SK-N-SH treated with all-trans-retinoic acid at 6 μM for 48 hours (cell line): ENCODE data around the gene ZNF549.

ENCODE experiments used
- ATAC-seq: fragments of 200-7000 bp; cut with Tn5 transposase; 3 replicates; pipeline ENCODE4 v1.9.1; 2020; ENCODE audit warnings: mild to moderate bottlenecking, moderate library complexity
- ARNTL ChIP-seq: fragments of 450-650 bp; formaldehyde crosslinking; IDR thresholded peaks from 2 replicates; pipeline ENCODE4 v1.5.0; 2020; ENCODE audit warnings: low read depth, mild to moderate bottlenecking, moderate library complexity, borderline replicate concordance
- BACH2 ChIP-seq: fragments of 250-450 bp; sonication (Bioruptor Pico); IDR thresholded peaks from 2 replicates; pipeline ENCODE4 v1.9.0; 2021; ENCODE audit warnings: mild to moderate bottlenecking, borderline replicate concordance
- CREB5 ChIP-seq: fragments of 250-450 bp; sonication (Bioruptor Pico); IDR thresholded peaks from 2 replicates; pipeline ENCODE4 v1.5.1; 2020; ENCODE audit warnings: low read depth, mild to moderate bottlenecking, moderate library complexity
- CSDC2 ChIP-seq: fragments of 250-450 bp; sonication (Bioruptor Pico); IDR thresholded peaks from 2 replicates; pipeline ENCODE4 v1.5.0; 2020; ENCODE audit warnings: mild to moderate bottlenecking, moderate library complexity
- CSRNP3 ChIP-seq: fragments of 250-450 bp; sonication (Bioruptor Pico); IDR thresholded peaks from 2 replicates; pipeline ENCODE4 v1.5.1; 2021; ENCODE audit warnings: mild to moderate bottlenecking, moderate library complexity
- ESRRG ChIP-seq: fragments of 250-450 bp; sonication (Bioruptor Pico); IDR thresholded peaks from 2 replicates; pipeline ENCODE4 v1.6.1; 2021; ENCODE audit warnings: mild to moderate bottlenecking
- GLIS3 ChIP-seq: fragments of 250-450 bp; sonication (Bioruptor Pico); IDR thresholded peaks from 2 replicates; pipeline ENCODE4 v1.5.0; 2020; ENCODE audit warnings: mild to moderate bottlenecking, moderate library complexity
- ISL1 ChIP-seq: fragments of 250-450 bp; sonication (Bioruptor Pico); IDR thresholded peaks from 2 replicates; pipeline ENCODE4 v2.1.2; 2022; ENCODE audit warnings: mild to moderate bottlenecking, moderate library complexity
- OSR1 ChIP-seq: fragments of 250-450 bp; sonication (Bioruptor Pico); IDR thresholded peaks from 2 replicates; pipeline ENCODE4 v1.8.0; 2022; ENCODE audit warnings: moderate library complexity, mild to moderate bottlenecking, inconsistent platforms
- PATZ1 ChIP-seq: fragments of 250-450 bp; sonication (Bioruptor Pico); IDR thresholded peaks from 2 replicates; pipeline ENCODE4 v1.8.0; 2020; ENCODE audit warnings: mild to moderate bottlenecking, moderate library complexity, borderline replicate concordance
- POU6F1 ChIP-seq: fragments of 250-450 bp; sonication (Bioruptor Pico); IDR thresholded peaks from 2 replicates; pipeline ENCODE4 v1.8.0; 2021; ENCODE audit warnings: low read depth, mild to moderate bottlenecking, moderate library complexity, borderline replicate concordance
- PPARA ChIP-seq: fragments of 250-450 bp; sonication (Bioruptor Pico); IDR thresholded peaks from 2 replicates; pipeline ENCODE4 v1.5.0; 2020; ENCODE audit warnings: mild to moderate bottlenecking, borderline replicate concordance
- RARB ChIP-seq: fragments of 250-450 bp; sonication (Bioruptor Pico); IDR thresholded peaks from 2 replicates; pipeline ENCODE4 v1.8.0; 2021; ENCODE audit warnings: mild to moderate bottlenecking, moderate library complexity
- TCF4 ChIP-seq: fragments of 250-450 bp; sonication (Bioruptor Pico); IDR thresholded peaks from 2 replicates; pipeline ENCODE4 v1.8.0; 2021; ENCODE audit warnings: mild to moderate bottlenecking, moderate library complexity, borderline replicate concordance
- TSHZ2 ChIP-seq: fragments of 250-450 bp; sonication (Bioruptor Pico); IDR thresholded peaks from 2 replicates; pipeline ENCODE4 v1.5.0; 2020; ENCODE audit warnings: mild to moderate bottlenecking, moderate library complexity
- ZC3H10 ChIP-seq: fragments of 250-450 bp; sonication (Bioruptor Pico); IDR thresholded peaks from 2 replicates; pipeline ENCODE4 v1.5.1; 2021; ENCODE audit warnings: mild to moderate bottlenecking, moderate library complexity
- ZFP3 ChIP-seq: fragments of 250-450 bp; sonication (Bioruptor Pico); IDR thresholded peaks from 2 replicates; pipeline ENCODE4 v1.5.0; 2020; ENCODE audit warnings: mild to moderate bottlenecking, moderate library complexity
- ZFP30 ChIP-seq: fragments of 450-650 bp; formaldehyde crosslinking; IDR thresholded peaks from 2 replicates; pipeline ENCODE4 v1.5.0; 2022; ENCODE audit warnings: mild to moderate bottlenecking, moderate library complexity
- ZNF565 ChIP-seq: fragments of 450-650 bp; formaldehyde crosslinking; conservative IDR thresholded peaks from 2 replicates; pipeline ENCODE4 v1.5.0; 2020; ENCODE audit warnings: low read depth, mild to moderate bottlenecking, moderate library complexity
- ZNF70 ChIP-seq: fragments of 450-650 bp; formaldehyde crosslinking; IDR thresholded peaks from 2 replicates; pipeline ENCODE4 v1.5.0; 2020; ENCODE audit warnings: mild to moderate bottlenecking, moderate library complexity
- ZNF8 ChIP-seq: fragments of 450-650 bp; formaldehyde crosslinking; IDR thresholded peaks from 2 replicates; pipeline ENCODE4 v1.5.0; 2020; ENCODE audit warnings: mild to moderate bottlenecking, moderate library complexity

Gene ZNF549

GRCh38 chr19:57559008-57559403 lies 31.9 kb downstream of the ZNF549 start:
- no peak for TF ChIP-seq CSRNP3 (CRISPR knock-in tag)
- TF ChIP-seq ZFP3, result no peak
- no peak for TF ChIP-seq BACH2
- TF ChIP-seq ZNF8 (CRISPR knock-in tag), result no peak
- TF ChIP-seq POU6F1 (CRISPR knock-in tag), result no peak
- TF ChIP-seq PATZ1 (CRISPR knock-in tag), result no peak
- no peak for TF ChIP-seq ZNF70
- no peak for TF ChIP-seq ZNF565 (CRISPR knock-in tag)
- no peak for TF ChIP-seq ISL1
- TF ChIP-seq ZFP30 (CRISPR knock-in tag), result no peak
- no peak for TF ChIP-seq TSHZ2
- no peak for TF ChIP-seq ESRRG (CRISPR knock-in tag)
- TF ChIP-seq ZC3H10, result no peak
- TF ChIP-seq OSR1, result no peak
- no peak for TF ChIP-seq CSDC2 (CRISPR knock-in tag)
- no peak for TF ChIP-seq GLIS3 (CRISPR knock-in tag)
- no peak for TF ChIP-seq TCF4
- TF ChIP-seq ARNTL, result no peak
- TF ChIP-seq CREB5 (CRISPR knock-in tag), result no peak
- TF ChIP-seq, all 23 proteins: peak for 0

GRCh38 chr19:57559404-57560025 lies 32.4 kb downstream of the ZNF549 start, which contains the start of gene ZNF550:
Gene ZNF550, minus strand, starts transcription at chr19:57559863. Its CDS starts 181 bp downstream, at chr19:57559682.
- peak; percentile 100 for ATAC-seq
- TF ChIP-seq GLIS3 (CRISPR knock-in tag) (no peak), TSHZ2 (no peak), RARB (CRISPR knock-in tag) (no peak), PPARA (CRISPR knock-in tag) (no peak)

More at GRCh38 chr19:57559008-57559403, 31.9 kb downstream of the ZNF549 start:
- ATAC-seq, result peak; percentile 67
